ENCODE results near the gene JUNB.
"Not testable (repeated sequence)": the region's sequence is repeated elsewhere in the genome, so short reads cannot be mapped to it uniquely, and the experiment has no call there.

JUNB gene

DNA sequence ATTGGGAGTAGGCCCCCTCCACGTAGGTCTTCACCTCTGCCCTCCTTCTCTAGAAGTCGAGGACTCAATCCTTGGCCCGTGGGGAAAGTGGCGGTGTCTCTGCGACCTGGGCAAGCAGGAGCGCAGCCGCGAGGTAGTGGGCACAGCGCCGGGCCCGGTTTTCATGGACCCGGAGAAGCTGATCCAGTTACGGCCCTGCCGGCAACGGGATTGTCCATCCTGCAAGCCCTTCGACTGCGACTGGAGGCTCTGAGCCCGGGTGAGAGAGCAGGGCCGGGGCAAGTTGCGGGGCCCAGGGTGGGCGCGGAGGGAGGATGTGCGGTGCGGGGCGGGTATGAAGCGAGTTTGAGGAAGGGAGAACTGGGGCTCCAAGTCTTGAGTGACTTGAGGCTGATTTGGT is 12.8 kb downstream of the JUNB start:
- DNase-seq (ENCODE audit: low read depth, low spot score): no peak

DNA sequence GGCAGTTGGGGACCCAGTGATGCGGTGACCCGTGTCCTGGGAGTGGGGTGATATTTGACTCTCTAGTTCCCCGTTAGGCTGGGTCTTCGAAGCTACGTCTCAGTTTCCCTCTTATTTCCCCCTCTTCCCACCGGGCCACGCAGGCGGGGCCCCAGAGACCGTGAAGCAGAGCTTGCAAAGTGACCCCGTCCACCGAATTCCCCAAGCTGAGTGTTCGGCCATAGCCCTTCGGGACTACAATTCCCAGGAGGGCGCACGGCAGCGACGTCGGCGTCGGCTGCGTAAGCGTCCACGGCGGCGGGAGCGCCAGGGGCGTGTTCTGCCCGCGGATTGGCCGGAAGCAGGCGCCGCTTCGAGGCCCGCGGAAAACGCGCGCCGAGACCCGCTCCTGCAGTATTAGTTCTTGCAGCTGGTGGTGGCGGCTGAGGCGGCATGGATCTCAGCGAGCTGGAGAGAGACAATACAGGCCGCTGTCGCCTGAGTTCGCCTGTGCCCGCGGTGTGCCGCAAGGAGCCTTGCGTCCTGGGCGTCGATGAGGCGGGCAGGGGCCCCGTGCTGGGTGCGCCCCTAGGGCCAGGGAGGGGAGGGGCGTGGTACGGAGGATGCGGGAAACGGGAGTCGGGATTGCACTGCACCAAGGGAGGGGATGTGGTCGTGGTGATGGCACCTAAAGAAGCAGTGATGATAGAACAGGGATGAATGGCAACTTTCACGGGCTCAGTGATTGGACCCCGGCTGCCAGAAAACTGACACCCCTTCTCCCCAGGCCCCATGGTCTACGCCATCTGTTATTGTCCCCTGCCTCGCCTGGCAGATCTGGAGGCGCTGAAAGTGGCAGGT is 15.2 kb downstream of the JUNB start, which contains the start of gene RNASEH2A:
Gene RNASEH2A (plus strand): TSS at position 343 of the 840 bp plus-strand sequence. CDS start 90 bp downstream, at position 433.
- no peak for DNase-seq (ENCODE audit: low read depth, low spot score)

DNA sequence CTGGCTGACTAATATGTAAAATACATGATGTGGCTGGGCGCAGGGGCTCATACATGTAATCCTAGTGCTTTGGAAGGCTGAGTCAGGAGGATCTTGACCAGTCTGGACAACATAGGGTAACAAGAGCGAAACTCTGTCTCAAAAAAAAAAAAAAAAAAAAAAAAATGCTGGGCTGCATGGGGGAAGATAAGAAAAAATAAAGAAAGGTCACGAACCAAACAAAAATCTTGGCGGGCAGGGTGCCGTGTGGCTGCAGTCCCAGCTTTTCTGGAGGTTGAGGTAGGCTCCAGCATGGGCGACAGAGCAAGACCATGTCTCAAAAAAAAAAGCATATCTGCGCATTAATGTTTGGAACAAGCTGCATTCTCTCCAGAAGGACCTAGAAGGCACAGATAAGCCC is 23.8 kb downstream of the JUNB start:
- DNase-seq (ENCODE audit: low read depth, low spot score): no peak

GRCh38 chr19:12817188-12817587 is 25.9 kb downstream of the JUNB start:
- not testable (repeated sequence) for DNase-seq (ENCODE audit: low read depth, low spot score)

DNA sequence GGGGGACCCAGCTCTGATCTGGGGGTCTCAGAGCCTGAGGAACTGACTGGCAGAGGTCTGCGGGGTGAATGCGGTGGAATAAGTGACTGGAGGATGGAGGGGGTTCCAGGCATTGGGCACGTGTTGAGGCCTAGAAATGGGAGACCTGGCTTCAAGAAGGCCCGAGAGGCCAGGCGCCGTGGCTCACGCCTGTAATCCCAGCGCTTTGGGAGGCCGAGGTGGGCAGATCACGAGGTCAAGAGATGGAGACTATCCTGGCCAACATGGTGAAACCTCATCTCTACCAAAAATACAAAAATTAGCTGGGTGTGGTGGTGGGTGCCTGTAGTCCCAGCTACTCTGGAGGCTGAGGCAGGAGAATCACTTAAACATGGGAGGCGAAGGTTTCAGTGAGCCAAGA is 26.5 kb downstream of the JUNB start:
- DNase-seq (ENCODE audit: low read depth, low spot score): not testable (repeated sequence)

DNA sequence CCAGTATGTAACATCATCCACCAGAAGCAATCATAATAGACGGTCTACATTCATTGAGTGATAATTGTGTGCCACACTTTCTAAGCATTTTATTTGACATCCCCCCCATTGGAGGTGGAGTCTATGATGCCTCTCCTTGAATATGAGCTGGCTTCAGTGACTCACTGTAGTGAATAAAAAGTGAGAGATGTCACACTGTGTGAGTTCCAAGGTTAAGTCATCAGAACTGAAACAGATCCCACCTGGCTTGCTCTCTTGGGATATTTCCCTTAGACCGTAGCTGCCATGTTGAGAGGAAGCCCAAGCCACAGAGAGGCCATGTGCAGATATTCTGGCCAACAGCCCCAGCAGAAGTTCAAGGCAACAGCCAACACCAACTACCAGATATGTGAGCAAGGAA is 30.5 kb downstream of the JUNB start:
- no peak for DNase-seq (ENCODE audit: low read depth, low spot score)

GRCh38 chr19:12825254-12826131 is 34.2 kb downstream of the JUNB start:
- no peak for DNase-seq (ENCODE audit: low read depth, low spot score)

- no peak for DNase-seq (ENCODE audit: low read depth, low spot score)
Observed at GRCh38 chr19:12828494-12828893, 37.2 kb downstream of the JUNB start.

- no peak for DNase-seq (ENCODE audit: low read depth, low spot score)
Observed at GRCh38 chr19:12833418-12833737, 42.1 kb downstream of the JUNB start.

GRCh38 chr19:12833738-12834565 is 42.7 kb downstream of the JUNB start:
- no peak for DNase-seq (ENCODE audit: low read depth, low spot score)

DNA sequence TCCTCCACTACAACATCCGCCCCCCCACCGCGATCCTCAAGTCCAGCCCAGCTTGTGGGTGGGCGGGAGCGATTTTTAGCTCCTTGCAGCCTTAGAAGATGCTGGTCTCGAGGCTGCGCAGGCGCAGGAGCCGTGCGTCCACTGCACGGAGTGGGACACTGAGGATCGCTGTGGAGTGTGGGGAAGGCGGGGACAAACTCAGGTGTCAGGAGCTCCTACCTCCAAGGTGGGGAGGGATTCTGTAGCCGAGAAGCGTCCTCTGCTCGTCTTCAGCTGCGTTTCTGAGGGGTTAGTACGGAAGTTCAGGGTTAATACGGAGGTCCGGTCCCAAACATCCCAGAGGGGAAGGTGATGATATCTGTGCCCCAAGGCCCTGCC is 43.3 kb downstream of the JUNB start, which contains the start of gene RTBDN:
Gene RTBDN (minus strand): TSS at position 14 of the 378 bp plus-strand sequence. CDS start 4,600 bp downstream, outside the sequence.
- no peak for DNase-seq (ENCODE audit: low read depth, low spot score)

DNA sequence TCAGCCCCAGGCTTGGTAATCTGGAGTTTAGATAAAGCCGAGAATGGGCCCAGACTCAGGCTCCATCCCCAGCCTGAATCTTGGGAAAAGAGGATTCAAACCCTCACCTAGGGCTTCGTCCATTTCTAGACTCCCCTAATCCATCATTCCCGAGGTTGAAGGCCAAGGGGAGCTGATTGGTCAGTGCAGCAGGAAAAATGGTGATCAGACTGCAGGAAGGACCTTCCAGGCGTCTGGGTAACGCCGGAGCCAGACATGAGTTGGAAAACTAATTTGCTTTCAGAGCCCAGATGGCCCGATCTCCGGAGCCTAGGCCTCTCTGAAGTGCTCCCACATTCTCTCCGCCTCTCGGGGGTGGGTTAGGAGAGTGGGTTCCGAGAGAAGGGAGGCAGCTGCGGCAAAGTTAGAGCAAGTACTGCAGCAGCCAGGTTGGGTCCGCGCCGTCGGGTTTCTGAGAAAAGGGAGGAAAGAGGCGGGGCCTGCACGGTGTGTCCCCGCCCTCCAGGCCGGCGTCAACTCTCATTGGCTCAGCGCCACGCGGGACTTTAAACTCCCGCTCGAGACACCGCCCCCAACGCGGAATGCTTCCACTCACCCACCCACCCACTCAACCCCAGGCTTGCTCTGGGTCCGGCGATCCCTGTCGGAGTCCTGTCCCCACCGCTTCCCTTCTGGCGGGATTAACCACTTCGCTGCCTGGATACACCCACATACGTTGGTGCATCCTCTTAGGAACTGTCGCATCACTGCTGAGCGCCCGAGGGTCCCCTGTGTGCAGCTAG is 43.9 kb downstream of the JUNB start:
- DNase-seq (ENCODE audit: low read depth, low spot score): no peak

DNA sequence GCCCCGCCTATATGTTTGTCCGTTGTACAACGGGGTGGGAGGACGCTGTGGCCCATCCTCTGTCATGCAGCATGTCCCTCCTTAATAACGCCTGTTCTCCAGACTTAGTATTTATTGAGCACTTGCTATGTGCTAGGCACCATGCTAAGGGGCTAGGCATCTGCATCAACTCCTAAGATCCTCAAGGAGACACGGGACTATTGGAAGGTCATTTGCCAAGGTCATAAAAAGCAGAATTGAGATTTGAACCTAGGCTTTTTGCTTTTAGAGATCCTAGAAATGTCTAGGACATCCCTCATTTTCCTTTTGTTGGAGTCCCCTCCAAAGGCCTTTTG is 45.2 kb downstream of the JUNB start:
- no peak for DNase-seq (ENCODE audit: low read depth, low spot score)

DNA sequence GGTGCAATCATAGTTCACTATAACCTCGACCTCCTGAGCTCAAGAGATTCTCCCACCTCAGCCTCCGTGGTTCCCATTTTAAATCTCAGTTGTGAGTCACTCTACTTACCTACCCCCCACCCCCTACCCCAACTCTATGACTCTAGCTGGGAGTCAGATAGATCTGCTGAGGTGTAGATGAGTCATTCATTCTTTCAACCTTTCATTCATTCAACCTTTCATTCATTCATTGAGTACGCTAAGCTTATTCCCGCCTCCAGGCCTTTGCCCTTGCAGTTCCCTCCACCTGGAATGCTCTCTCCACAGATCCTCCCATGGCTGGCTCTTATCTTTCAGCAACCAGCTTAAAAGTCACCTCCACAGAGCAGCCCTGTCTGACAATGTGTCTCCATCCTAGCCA is 45.9 kb downstream of the JUNB start:
- DNase-seq (ENCODE audit: low read depth, low spot score): no peak

GRCh38 chr19:12838182-12838885 is 47.0 kb downstream of the JUNB start, which contains the start of gene MAST1:
Gene MAST1, plus strand, starts transcription at chr19:12838515. Its CDS starts 58 bp downstream, at chr19:12838573.
- DNase-seq (ENCODE audit: low read depth, low spot score): no peak

GRCh38 chr19:12838886-12839756 is 47.8 kb downstream of the JUNB start:
- DNase-seq (ENCODE audit: low read depth, low spot score): no peak

GRCh38 chr19:12840091-12841079 is 49.1 kb downstream of the JUNB start:
- DNase-seq (ENCODE audit: low read depth, low spot score): no peak

DNA sequence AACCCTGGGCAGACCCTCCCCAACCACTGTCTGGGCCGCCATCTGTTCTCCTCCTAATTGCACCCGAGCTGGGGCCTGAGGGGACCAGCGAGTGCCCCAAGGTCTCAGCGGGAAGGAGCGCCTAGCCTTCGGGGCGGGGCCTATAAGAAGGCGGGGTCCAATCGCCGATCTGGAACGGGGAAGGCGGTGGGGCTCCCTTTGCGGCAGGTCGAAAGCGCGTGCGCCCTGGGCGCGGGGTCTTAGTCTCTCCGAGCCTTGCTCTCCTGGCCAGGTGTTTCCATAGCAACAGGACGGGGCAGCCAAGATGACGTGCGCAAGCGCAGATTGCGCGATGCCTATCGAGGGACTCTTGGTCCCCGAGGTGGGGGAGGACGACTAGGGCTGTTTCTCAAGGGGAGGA is 49.8 kb downstream of the JUNB start:
- no peak for DNase-seq (ENCODE audit: low read depth, low spot score)

Measured in smooth muscle cell of the brain vasculature (primary cell).